K562 (cell line): Measurements from ENCODE around the gene ATL3. TPM values are rescaled to one million over a fixed set of nuclear protein-coding genes. Genes with fewer than 3 reads are reported as not detected.

Experiments
- ATAC-seq: fragments of 200-7000 bp; cut with Tn5 transposase; 3 replicates; pipeline ENCODE4 v1.9.1; 2020; ENCODE audit warnings: moderate library complexity
- BruUV-seq: library from RNA; stranded (reverse); fragments of 400-500 nt; replicated peaks from 2 replicates; lab custom pipeline; 2021; lab: Mats Ljungman, UMichigan
- CTCF ChIA-PET: fragments of 300-600 bp; formaldehyde crosslinking; extraction: SDS; loops from one replicate; lab custom pipeline; 2021; ENCODE audit warnings: low intra/inter-chr PET ratio; lab: Yijun Ruan, JAX
- POLR2A ChIA-PET: fragments of 300-600, 350-650 bp; sonication (Branson Sonifier 250); formaldehyde crosslinking; extraction: SDS; loops from one replicate; lab custom pipeline; 2021; ENCODE audit warnings: antibody characterized with exemption, inconsistent platforms; lab: Yijun Ruan, JAX
- DNase-seq, 4 experiments: peaks; one replicate each; pipeline versions ENCODE4 v3.0.0 to v3.0.0-alpha.2; 2011 to 2018; ENCODE audit warnings: low spot score in 3 of 4, mixed read lengths in 3 of 4; ENCODE audit errors: extremely low read depth in 1 of 4
- FAIRE-seq: peaks from 2 replicates; lab custom pipeline; 2011; peaks lifted over from hg19 to GRCh38; lab: Jason Lieb, UNC
- H2AFZ ChIP-seq: 2 replicates; pipeline ENCODE4 v1.6.0; 2011; ENCODE audit warnings: low read depth, low read length, control low read depth, inconsistent platforms
- H3K27ac ChIP-seq: fragments of 200-600 bp; 3 replicates; pipeline ENCODE4 v1.8.0; 2011; ENCODE audit warnings: low read depth, mild to moderate bottlenecking, control low read depth, inconsistent platforms, low read length, moderate library complexity, mixed read lengths; ENCODE audit errors: extremely low read depth
- H3K27me3 ChIP-seq, 2 experiments: fragments of 300-600 bp in 1 of 2; 2 replicates in 1 of 2; 3 replicates in 1 of 2; pipeline versions ENCODE4 v1.6.0 to v1.8.0; 2011; ENCODE audit warnings: inconsistent platforms in 2 of 2, low read length in 2 of 2, mild to moderate bottlenecking in 1 of 2, mixed read lengths in 1 of 2, moderate library complexity in 1 of 2; ENCODE audit not compliant: control insufficient read depth in 2 of 2, insufficient read depth in 2 of 2
- H3K36me3 ChIP-seq: fragments of 300-600 bp; 3 replicates; pipeline ENCODE4 v1.8.0; 2011; ENCODE audit warnings: mild to moderate bottlenecking, low read length, inconsistent platforms; ENCODE audit not compliant: control insufficient read depth, insufficient read depth
- H3K4me1 ChIP-seq, 2 experiments: fragments of 200-600 bp in 1 of 2; replicated peaks in 1 of 2; 2 replicates in 1 of 2; 3 replicates in 1 of 2; pipeline versions ENCODE4 v1.5.1 to v1.8.0; 2011; ENCODE audit warnings: inconsistent platforms in 2 of 2, low read length in 2 of 2, mild to moderate bottlenecking in 1 of 2, mixed read lengths in 1 of 2, moderate library complexity in 1 of 2; ENCODE audit not compliant: control insufficient read depth in 2 of 2, insufficient read depth in 2 of 2
- H3K4me2 ChIP-seq: 2 replicates; pipeline ENCODE4 v1.6.1; 2011; ENCODE audit warnings: low read length, control low read depth, inconsistent platforms, mixed read lengths; ENCODE audit not compliant: insufficient read depth
- H3K4me3 ChIP-seq: fragments of 200-600 bp; sonication (generic), shearing (Covaris generic); 2 replicates; pipeline ENCODE4 v1.5.1; 2016; ENCODE audit warnings: control low read depth, inconsistent platforms
- H3K79me2 ChIP-seq: fragments of 200-600 bp; 3 replicates; pipeline ENCODE4 v1.8.0; 2011; ENCODE audit warnings: low read length, inconsistent platforms; ENCODE audit not compliant: control insufficient read depth, insufficient read depth
- H3K9ac ChIP-seq, 2 experiments: 2 replicates each; pipeline versions ENCODE4 v1.6.0 to v1.6.1; 2011; ENCODE audit warnings: low read depth in 2 of 2, low read length in 2 of 2, control low read depth in 1 of 2, inconsistent platforms in 1 of 2, mild to moderate bottlenecking in 1 of 2, mixed read lengths in 1 of 2; ENCODE audit not compliant: insufficient read depth in 1 of 2
- H3K9me1 ChIP-seq: one replicate; pipeline ENCODE4 v1.6.0; 2011; ENCODE audit warnings: inconsistent platforms, mild to moderate bottlenecking, low read length, moderate library complexity; ENCODE audit not compliant: control insufficient read depth, insufficient read depth
- H3K9me3 ChIP-seq: replicated peaks from 2 replicates; pipeline ENCODE4 v1.5.1; 2011; ENCODE audit warnings: low read depth, low read length, inconsistent platforms; ENCODE audit not compliant: control insufficient read depth, insufficient read depth
- H4K20me1 ChIP-seq: replicated peaks from 2 replicates; pipeline ENCODE4 v1.6.1; 2011; ENCODE audit warnings: low read length, inconsistent platforms, mixed read lengths; ENCODE audit not compliant: control insufficient read depth, insufficient read depth
- ATF2 ChIP-seq: sonication (generic); formaldehyde crosslinking; IDR thresholded peaks from 2 replicates; pipeline ENCODE4 v1.8.1; 2022; ENCODE audit warnings: missing genetic modification reagents
- CTBP1 ChIP-seq: fragments of 450-650 bp; IDR thresholded peaks from 2 replicates; pipeline ENCODE4 v1.6.1; 2016; ENCODE audit warnings: borderline replicate concordance
- EGR1 ChIP-seq: fragments of 450-650 bp; conservative IDR thresholded peaks from 2 replicates; pipeline ENCODE4 v1.6.1; 2017; ENCODE audit warnings: mild to moderate bottlenecking
- GTF2E2 ChIP-seq: fragments of 200-800 bp; sonication (Bioruptor generic); IDR thresholded peaks from 2 replicates; pipeline ENCODE4 v1.6.1; 2016; ENCODE audit warnings: missing genetic modification characterization, missing compliant biosample characterization
- HMG20B ChIP-seq: fragments of 250-450 bp; sonication (Bioruptor Pico); IDR thresholded peaks from 2 replicates; pipeline ENCODE4 v1.5.0; 2021; ENCODE audit warnings: mild to moderate bottlenecking
- MAZ ChIP-seq, 2 experiments: fragments of 450-650 bp in 1 of 2; sonication (generic) in 1 of 2; formaldehyde crosslinking; IDR thresholded peaks in 1 of 2; conservative IDR thresholded peaks in 1 of 2; 2 replicates each; pipeline versions ENCODE4 v1.4.0 to v1.5.0; 2020; ENCODE audit warnings: mild to moderate bottlenecking in 1 of 2, missing genetic modification reagents in 1 of 2
- MNT ChIP-seq, 2 experiments: fragments of 450-650 bp; conservative IDR thresholded peaks; 2 replicates each; pipeline ENCODE4 v1.6.1; 2017; ENCODE audit warnings: mild to moderate bottlenecking in 2 of 2, moderate library complexity in 2 of 2
- MTA3 ChIP-seq: fragments of 450-650 bp; formaldehyde crosslinking; IDR thresholded peaks from 2 replicates; pipeline ENCODE4 v1.6.1; 2017; ENCODE audit warnings: mild to moderate bottlenecking, borderline replicate concordance
- NR2F6 ChIP-seq: fragments of 450-650 bp; formaldehyde crosslinking; IDR thresholded peaks from 2 replicates; pipeline ENCODE4 v1.4.0; 2020; ENCODE audit warnings: mild to moderate bottlenecking
- RBBP5 ChIP-seq: fragments of 200-600 bp; sonication (generic); IDR thresholded peaks from 2 replicates; pipeline ENCODE4 v1.6.1; 2012; ENCODE audit warnings: borderline replicate concordance, mild to moderate bottlenecking, low read length, control low read depth, inconsistent platforms; ENCODE audit not compliant: insufficient read depth, poor library complexity, severe bottlenecking
- RFX5 ChIP-seq: IDR thresholded peaks from 2 replicates; pipeline ENCODE4 v1.6.1; 2011; ENCODE audit warnings: low read depth, mild to moderate bottlenecking, improper control_type of control experiment, low read length
- TCFL5 ChIP-seq: fragments of 250-450 bp; sonication (Bioruptor Pico); conservative IDR thresholded peaks from 2 replicates; pipeline ENCODE4 v1.6.1; 2021; ENCODE audit warnings: mild to moderate bottlenecking, moderate library complexity, matching md5 sums
- ZNF217 ChIP-seq: sonication (generic); formaldehyde crosslinking; IDR thresholded peaks from 2 replicates; pipeline ENCODE4 v1.8.0; 2022; ENCODE audit warnings: mild to moderate bottlenecking, missing genetic modification reagents
- ZZZ3 ChIP-seq: fragments of 450-650 bp; IDR thresholded peaks from 2 replicates; pipeline ENCODE4 v1.6.1; 2016; ENCODE audit warnings: antibody characterized with exemption, mild to moderate bottlenecking, moderate library complexity
- WGBS: fragments of 100-300 bp; shearing (Covaris generic); methylation state at CpG from one replicate; pipeline ENCODE4 v1.1.6; 2016; ENCODE audit warnings: low coverage, mixed read lengths; ENCODE audit not compliant: insufficient coverage; ENCODE audit errors: missing lambda C conversion rate; 5-methylcytosine and 5-hydroxymethylcytosine counted together
- in situ Hi-C: fragments of 300-500 bp; cut with MboI; formaldehyde crosslinking; loops from 4 replicates; pipeline ENCODE4 v1.15.0; 2018; ENCODE audit warnings: inconsistent platforms, mixed read lengths
- intact Hi-C: fragments of 100-400 bp; cut with micrococcal nuclease; formaldehyde crosslinking; loops from 2 replicates; pipeline ENCODE4 v1.14.2; 2022
- polyA plus RNA-seq, 8 experiments: library from polyadenylated mRNA; depleted of rRNA in 4 of 8; stranded (reverse) in 5 of 8; unstranded in 3 of 8; fragments of >200 nt; fragmentation: Nextera tagmentation in 2 of 8; fragmentation: Illumina TruSeq in 1 of 8; extraction: Ambion mirVana in 2 of 8; extraction: Trizol in 1 of 8; gene quantifications; 2 replicates each; pipeline versions ENCODE4 v1.2.1 to v1.2.3, GENCODE V29; 2011 to 2014; ENCODE audit warnings: inconsistent platforms in 1 of 8, missing spikeins in 1 of 8
- total RNA-seq, 7 experiments: library from RNA; depleted of rRNA in 6 of 7; stranded (reverse); fragments of >200 nt in 6 of 7; fragmentation: Illumina TruSeq in 2 of 7; extraction: Trizol in 2 of 7; gene quantifications; 2 replicates each; pipeline versions ENCODE4 v1.2.1 to v1.2.3, GENCODE V29; 2011 to 2021; ENCODE audit warnings: low replicate concordance in 1 of 7
- TF ChIP-seq, protein P1 (sequence below): sonication (generic); formaldehyde crosslinking; IDR thresholded peaks from 2 replicates; pipeline ENCODE4 v1.8.0; 2022; ENCODE audit warnings: mild to moderate bottlenecking, missing genetic modification reagents

ATL3 gene
- total and polyA plus RNA-seq, 9 of the 15 experiments (the other 6 are each of a cell fraction or from before 2014, with no cell fraction given): 18.2 to 39.8 (median 23.9) TPM

- TF ChIP-seq MNT (conservative IDR thresholded peaks at IDR 0.05) (no peak), ATF2 (CRISPR knock-in tag) (no peak), CTBP1 (no peak)
Observed at GRCh38 chr11:63672156-63672463, 934 bp upstream of the ATL3 start (continued).

DNA sequence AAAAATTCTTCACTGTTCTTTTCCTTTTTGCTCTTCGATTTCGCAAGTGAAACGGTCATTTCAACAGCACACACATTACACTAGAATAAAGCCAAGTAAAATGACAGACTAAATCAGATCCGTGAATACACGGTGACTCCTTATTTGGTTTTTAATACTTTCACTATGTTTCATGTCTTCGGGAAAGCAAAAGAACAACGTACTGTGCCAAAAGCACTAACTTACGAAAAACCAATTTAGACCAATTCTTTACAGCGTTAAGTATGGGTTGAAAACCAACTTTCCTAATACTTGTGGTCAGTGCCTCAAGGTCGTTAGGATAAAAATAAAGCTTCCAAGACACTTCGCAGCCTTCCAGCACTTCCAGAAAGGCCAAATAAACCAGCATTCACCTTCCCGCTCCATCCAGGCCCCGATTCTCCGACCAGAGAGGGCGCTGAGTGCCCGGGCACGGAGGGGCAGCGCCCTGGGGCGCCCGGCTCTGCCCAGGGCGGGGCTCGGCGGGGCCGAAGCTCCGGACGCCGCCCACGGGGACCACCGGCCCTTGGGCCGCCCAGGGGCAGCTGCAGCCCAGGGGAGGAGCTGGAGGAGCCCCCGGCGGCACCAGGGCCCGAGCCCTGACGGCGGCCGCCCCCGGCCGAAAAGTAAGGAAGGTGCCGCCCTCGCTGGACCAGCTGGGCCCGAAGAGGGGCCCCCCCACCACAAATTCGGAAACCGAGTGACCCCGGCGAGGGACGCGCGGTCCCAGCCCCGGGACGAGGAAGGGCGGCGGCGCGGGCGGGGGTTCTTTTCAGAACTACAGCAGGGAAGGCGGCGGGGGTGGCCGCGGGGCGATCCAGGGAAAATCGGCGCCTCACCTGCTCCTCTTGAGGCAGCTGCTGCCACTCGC lies 499 bp downstream of the ATL3 start:
- peak in 2 of 4 experiments; percentile 56 to 57 for DNase-seq
- no peak for TF ChIP-seq TCFL5 (CRISPR knock-in tag)
- peak; percentile 15 for TF ChIP-seq MTA3
- no peak for TF ChIP-seq NR2F6 (CRISPR knock-in tag)
- TF ChIP-seq HMG20B (CRISPR knock-in tag): no peak
- no peak for TF ChIP-seq ZZZ3
- peak; percentile 71; the same call in 1 of the 2 replicates for TF ChIP-seq GTF2E2 (tag)
- TF ChIP-seq RBBP5: peak; percentile 57
- TF ChIP-seq, protein P1, sequence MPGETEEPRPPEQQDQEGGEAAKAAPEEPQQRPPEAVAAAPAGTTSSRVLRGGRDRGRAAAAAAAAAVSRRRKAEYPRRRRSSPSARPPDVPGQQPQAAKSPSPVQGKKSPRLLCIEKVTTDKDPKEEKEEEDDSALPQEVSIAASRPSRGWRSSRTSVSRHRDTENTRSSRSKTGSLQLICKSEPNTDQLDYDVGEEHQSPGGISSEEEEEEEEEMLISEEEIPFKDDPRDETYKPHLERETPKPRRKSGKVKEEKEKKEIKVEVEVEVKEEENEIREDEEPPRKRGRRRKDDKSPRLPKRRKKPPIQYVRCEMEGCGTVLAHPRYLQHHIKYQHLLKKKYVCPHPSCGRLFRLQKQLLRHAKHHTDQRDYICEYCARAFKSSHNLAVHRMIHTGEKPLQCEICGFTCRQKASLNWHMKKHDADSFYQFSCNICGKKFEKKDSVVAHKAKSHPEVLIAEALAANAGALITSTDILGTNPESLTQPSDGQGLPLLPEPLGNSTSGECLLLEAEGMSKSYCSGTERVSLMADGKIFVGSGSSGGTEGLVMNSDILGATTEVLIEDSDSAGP (CRISPR knock-in tag): no peak
- no peak for TF ChIP-seq ZNF217
- TF ChIP-seq MAZ (CRISPR knock-in tag; conservative IDR thresholded peaks at IDR 0.05 in 1 of 2, IDR thresholded peaks at IDR 0.05 in 1 of 2): peak in 1 of 2 experiments; percentile 28; a peak in 1 of 4 replicates
- peak; percentile 33 for TF ChIP-seq EGR1
- TF ChIP-seq RFX5: no peak

More for the DNA sequence above, 499 bp downstream of the ATL3 start:
- ATAC-seq (peak; percentile 45), FAIRE-seq (no peak)
- intact Hi-C loops: loop anchor here (2.0 kb wide), 3 partner anchors 40 to 76 kb away; no protein-coding TSS in a partner anchor
- ChIA-PET POLR2A (interaction anchor here (0.6 to 3.9 kb wide), 6 partner anchors 10 to 1773 kb away, joined by 3 to 46 read pairs (median 3); partner anchors contain the start of gene RTN3), CTCF (interaction anchor here (0.6 kb wide), 1 partner anchor 20 kb away, joined by 3 read pairs; no protein-coding TSS in a partner anchor)
- WGBS: under 1% methylated on average over 26 of the region's 63 CpGs
- TSS peak; percentile 73 for BruUV-seq
- Histone ChIP-seq H3K9me3 (no peaks in the 10 kb centered on the region), H3K4me2 (peak overlapping the region; percentile 86), H3K36me3 (peaks cover 13% of the 10 kb centered on the region; the same call in 2 of the 3 replicates), H2AFZ (peak overlapping the region; percentile 93), H3K4me1 (peaks cover 16 to 29% of the 10 kb centered on the region in 2 experiments; a peak in 4 of 5 replicates), H3K79me2 (peaks cover 56% of the 10 kb centered on the region), H3K4me3 (peak overlapping the region; percentile 72), H3K9me1 (no peaks in the 10 kb centered on the region), H3K9ac (peak overlapping the region; percentile 81 to 93), H3K27me3 (no peaks in the 10 kb centered on the region), H3K27ac (peak overlapping the region; percentile 95), H4K20me1 (no peaks in the 10 kb centered on the region; the same call in 1 of the 2 replicates)
- in situ Hi-C loops: no loop called here
